AG09309 (cell line): ENCODE measurements around the gene AUTS2.

Experiments
- DNase-seq: peaks from one replicate; pipeline ENCODE4 v3.0.0-alpha.2; 2010; ENCODE audit warnings: low read depth
- H3K4me3 ChIP-seq: 2 replicates; pipeline ENCODE4 v1.5.1; 2011; ENCODE audit warnings: mild to moderate bottlenecking, low read depth, low read length, moderate library complexity; ENCODE audit not compliant: control insufficient read depth
- TF ChIP-seq, protein P1 (sequence below): IDR thresholded peaks from 2 replicates; pipeline ENCODE4 v1.5.1; 2011; ENCODE audit warnings: mild to moderate bottlenecking, low read depth, low read length, inconsistent platforms; ENCODE audit not compliant: insufficient read depth, control insufficient read depth; ENCODE audit errors: missing control alignments

The AUTS2 gene

DNA sequence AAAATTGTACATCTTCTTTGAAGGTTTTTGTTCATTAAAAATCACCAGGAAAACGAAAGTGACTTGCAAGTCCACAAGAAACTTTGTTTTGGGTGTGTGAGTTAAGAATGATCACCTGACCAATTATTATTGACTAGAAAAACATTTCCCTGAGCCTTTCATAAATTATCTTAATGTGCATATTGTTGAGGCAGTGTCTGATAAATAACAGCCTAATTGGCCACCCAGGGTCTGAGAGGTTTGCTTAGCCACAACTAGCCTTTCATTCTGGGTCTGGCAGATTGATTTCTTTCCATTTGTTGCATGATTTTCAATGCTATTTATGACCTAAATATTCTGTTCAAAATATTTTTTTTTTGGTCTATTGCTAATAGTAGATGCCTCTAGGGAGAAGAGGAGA is 152.8 kb downstream of the AUTS2 start:
- no peak for DNase-seq
- TF ChIP-seq, protein P1, sequence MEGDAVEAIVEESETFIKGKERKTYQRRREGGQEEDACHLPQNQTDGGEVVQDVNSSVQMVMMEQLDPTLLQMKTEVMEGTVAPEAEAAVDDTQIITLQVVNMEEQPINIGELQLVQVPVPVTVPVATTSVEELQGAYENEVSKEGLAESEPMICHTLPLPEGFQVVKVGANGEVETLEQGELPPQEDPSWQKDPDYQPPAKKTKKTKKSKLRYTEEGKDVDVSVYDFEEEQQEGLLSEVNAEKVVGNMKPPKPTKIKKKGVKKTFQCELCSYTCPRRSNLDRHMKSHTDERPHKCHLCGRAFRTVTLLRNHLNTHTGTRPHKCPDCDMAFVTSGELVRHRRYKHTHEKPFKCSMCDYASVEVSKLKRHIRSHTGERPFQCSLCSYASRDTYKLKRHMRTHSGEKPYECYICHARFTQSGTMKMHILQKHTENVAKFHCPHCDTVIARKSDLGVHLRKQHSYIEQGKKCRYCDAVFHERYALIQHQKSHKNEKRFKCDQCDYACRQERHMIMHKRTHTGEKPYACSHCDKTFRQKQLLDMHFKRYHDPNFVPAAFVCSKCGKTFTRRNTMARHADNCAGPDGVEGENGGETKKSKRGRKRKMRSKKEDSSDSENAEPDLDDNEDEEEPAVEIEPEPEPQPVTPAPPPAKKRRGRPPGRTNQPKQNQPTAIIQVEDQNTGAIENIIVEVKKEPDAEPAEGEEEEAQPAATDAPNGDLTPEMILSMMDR = no peak
- H3K4me3 ChIP-seq = no peak overlapping the region

DNA sequence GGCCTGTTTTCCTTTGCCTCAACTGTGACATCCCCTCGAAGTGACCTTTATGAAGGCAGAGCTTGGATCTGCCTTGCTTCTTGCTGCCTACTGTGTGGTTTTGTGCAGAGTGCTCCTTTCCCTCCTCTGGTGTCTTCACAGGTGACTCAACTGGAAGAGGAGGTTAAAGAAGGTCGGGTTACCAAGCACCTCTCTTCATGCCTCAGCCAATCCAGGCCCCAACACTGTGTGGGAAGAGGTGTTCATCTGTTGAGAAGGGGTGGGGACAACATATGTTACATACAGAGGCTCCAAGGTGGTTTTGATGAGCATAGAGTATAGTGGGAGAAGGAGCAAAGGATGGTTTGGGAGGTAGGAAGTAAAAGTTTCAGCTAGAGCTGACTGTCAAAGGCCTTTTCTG is 155.7 kb downstream of the AUTS2 start:
- DNase-seq = no peak
- H3K4me3 ChIP-seq = no peak overlapping the region
- TF ChIP-seq, protein P1 = no peak

DNA sequence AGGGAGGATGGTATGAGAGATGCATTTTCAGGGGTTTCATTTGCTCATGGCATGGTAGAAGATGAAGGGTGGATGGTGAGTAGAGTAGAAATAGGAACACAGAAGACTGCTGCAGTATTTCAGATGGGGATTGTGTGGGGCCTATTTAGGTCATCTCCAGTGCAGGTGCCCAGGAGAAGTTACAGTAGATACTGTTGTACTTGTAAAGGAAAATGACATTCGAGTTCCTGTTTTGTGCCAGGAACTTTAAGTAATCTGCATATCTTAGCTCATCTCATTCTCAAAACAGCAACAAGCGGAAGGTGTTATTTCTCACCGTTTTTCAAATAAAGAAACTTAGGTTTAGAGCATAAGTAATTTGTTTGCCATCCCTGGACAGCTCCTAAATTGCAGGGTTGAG is 156.2 kb downstream of the AUTS2 start:
- DNase-seq = no peak
- TF ChIP-seq, protein P1 = no peak
- H3K4me3 ChIP-seq = no peak overlapping the region

DNA sequence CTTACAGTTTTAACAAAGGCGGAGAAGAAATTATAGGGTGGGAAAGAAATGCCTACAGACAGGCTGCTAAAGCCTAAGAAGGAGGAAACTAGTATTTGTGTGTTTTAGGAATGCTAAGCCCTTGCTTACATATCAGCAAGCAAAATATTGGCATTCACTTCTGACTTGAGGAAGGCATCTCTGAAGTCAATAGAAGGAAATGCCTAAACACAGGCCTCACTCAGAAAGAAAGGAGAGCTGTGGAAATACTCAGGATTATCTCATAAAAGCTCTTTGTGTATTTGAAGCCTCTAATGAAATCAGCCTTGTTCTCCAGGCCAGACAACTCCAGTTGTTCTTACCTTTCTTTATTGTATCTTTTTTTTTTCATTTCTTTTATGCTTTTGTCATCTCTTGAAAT is 158.0 kb downstream of the AUTS2 start:
- no peak for DNase-seq
- no peak overlapping the region for H3K4me3 ChIP-seq
- TF ChIP-seq, protein P1 = no peak

DNA sequence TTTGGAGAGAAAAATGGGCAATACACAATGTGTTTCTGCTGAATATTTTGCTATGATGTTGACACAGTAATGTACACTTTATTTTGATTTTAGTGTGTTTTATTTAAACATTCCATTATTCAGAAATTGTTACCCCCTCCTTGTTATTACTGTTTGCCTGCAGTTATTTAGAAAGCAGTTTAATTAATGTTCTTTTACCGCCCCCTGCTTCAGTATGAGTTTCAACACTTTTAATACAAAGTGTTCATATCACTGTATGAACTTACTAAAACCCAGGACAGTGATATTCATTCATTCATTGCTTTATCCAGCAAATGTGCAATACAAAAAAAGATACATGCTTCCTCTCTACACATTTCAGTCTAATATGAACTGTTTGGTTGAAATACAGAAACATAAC is 159.3 kb downstream of the AUTS2 start:
- H3K4me3 ChIP-seq = no peak overlapping the region
- DNase-seq = no peak
- TF ChIP-seq, protein P1 = no peak

DNA sequence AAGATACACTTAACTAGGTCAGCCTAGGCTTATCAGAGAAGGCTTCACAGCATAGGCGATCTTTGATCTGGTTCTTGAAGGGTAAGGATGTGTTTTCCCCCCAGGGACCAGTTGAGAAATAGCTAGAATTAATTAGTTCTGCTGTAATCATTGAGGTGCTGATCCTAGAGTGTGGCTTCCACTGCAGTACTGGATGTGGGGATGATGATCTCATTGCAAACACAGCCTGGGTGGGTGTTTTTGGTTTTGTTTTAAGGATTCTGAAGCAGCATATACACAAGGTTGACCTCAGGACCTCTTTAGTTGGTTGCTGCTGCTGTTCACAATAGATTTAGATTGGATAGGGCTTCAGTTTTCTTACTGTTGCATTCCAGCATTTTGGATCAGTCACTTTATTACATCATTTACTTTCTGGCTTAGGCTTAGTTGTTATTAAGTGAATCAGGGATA is 159.7 kb downstream of the AUTS2 start:
- H3K4me3 ChIP-seq = no peak overlapping the region
- DNase-seq = no peak
- TF ChIP-seq, protein P1 = no peak

DNA sequence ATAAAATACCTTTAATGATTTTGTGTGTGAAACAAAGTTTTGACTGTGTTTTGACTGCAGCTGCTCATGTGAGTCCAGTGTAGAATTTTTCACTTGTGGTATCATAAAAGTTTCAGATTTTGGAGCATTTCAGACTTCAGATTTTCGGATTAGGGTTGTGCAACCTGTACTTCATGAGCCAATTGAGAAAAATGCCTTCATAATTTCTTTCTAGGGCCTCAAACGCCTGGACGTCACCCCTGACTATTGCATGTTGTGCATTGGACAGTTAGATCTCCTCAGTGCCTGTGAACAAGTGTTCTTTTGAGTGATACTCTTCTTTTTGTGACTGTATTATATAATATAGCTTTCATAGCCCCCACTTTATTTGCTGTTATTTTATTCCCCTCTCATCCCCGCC is 161.1 kb downstream of the AUTS2 start:
- TF ChIP-seq, protein P1 = no peak
- no peak overlapping the region for H3K4me3 ChIP-seq
- DNase-seq = no peak
